ENCODE results near the gene BTNL8.

Gene BTNL8

DNA sequence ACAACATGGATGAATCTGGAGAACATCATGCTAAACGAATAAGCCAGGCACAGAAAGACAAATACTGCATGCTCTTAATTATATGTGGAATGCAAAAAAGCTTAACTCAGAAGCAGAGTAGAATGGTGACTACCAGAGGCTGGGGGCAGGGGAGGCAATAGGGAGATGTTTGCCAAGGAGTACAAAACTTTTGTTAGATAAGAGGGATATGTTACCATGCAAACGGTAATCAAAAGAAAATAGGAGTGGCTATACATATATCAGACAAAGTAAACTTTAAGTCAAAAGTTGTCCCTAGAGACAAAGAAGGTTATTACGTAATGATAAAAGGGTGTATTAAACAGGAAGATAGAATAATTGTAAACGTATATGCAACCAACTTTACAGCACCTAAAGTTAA is 71.9 kb downstream of the BTNL8 start:
- DNase-seq: no peak

DNA sequence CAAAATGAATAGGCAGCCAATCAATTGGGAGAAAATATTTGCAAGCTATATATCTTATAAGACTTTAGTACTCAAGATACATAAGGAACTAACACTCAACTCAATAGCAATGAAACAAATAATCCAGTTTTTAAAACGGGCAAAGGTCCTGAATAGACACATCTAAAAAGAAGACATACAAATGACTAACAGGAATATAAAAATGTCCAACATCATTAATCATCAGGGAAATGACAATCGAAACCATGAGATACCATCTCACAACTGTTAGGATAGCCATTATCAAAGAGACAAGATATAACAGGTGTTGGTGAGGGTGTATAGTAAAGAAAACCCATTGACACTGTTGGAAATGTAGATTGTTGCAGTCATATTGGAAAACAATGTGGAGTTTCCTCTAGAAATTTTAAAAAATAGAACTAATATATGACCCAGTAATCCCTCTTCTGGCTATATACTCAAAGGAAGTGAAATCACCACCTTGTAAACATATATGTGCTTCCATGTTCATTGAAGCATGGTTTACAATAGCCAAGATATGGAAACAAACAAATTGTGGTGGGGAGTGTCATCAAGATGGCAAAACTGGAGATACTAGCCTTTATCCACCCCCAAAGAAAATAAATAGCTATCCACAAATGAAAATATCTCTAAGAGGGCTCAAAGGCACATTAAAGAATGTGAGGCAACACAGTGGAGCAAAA is 75.8 kb downstream of the BTNL8 start:
- no peak for DNase-seq

DNA sequence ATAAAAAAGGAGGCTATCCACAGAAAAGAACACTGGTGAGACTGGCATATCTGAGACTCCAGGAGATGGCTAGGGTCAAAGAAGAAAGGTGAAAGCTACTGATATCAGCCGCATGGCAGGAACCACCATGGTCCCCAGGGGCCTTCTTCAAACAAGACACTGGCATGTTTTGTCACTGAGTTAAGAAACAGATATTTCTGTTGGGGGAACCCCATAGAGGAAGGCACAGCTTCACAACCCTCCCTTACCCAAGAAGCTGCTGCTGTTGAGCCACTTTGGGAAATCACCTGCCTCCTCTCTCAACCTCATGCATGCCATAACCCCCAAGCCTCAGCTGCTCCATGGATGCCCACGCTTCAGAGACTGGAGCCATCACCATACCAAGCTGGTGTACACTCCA is 76.4 kb downstream of the BTNL8 start:
- no peak for DNase-seq

DNA sequence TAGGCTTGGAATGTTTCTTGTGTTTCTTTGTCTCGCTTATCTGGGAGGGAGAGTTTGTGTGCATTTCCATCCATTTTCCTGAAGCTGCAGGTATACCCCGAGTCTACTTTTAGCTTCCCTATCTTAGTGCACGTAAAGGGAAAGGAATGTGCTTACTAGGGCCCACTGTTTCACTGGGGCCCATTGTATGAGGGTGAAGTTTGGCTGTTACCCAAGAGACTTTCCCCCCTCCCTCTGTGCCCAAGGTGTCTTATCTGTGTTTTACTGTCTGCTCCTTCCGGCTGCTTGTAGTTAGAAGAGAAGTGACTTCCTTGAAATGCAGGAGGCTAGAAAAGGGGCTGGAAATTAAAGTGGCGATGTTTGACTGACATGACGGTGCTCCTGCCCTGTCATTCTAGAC is 77.6 kb downstream of the BTNL8 start:
- no peak for DNase-seq

DNA sequence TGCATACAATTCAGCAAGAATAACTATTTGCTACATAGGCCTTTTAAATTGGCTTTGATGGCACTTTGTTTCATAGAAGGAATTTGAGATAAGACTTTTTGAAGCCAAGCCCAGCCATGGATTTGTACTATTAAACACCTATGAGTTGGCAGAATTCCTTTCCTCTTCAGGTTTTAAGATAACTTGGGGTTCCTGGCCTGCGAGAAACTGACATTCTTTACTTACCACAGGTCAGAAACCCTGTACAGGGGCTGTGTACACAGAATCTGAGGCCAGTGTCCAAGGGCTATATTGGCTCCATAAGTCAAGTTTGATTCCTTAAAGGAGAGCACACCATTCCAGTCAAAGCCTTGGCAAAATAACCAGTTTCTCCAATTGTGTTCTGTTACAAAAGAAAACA is 78.9 kb downstream of the BTNL8 start:
- no peak for DNase-seq

DNA sequence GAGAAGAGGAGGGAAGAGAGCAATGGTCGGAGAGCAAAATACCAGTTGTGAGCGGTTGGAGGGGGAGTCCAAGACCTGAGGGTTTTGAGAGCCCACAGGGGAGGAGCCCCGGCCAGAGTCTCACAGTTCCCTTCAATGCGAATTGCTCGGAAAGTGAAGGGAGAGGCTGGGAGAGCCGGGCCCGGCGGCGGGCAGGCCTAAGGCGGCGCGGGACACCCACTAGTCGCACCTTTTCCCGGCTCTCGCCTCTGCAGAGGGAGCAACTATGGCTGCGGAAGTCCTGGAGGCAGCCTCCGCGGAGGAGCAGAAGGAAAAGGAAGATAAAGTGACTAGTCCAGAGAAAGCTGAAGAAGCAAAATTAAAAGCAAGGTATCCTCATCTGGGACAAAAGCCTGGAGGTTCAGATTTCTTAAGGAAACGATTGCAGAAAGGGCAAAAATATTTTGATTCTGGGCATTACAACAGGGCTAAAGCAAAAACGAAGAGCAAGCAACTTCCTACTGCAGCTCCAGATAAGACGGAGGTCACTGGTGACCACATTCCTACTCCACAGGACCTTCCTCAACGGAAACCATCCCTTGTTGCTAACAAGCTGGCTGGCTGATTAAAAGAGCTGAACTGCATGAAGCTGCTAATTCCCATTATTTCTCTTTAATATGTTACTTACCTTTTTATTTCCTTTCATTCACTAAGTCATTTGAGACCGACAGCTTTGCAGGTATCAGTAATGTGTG is 83.2 kb downstream of the BTNL8 start:
- DNase-seq: no peak

DNA sequence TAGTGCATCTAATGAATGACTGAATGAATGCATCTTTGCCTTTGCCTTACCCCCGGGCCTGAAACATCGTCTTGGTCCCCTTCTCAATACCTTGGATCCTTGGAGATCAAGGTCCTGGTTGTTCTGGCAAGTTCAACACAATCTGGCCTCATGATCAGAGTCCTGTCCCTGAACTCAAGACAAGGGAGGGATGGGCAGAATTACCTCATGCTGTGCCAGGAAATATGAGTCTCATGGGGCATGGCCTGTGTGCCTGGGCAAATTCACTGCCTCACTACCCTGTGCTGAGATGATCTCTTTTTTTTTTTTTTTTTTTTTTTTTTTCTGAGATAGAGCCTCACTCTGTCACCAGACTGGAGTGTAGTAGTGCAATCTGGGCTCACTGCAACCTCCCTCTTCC is 89.1 kb downstream of the BTNL8 start:
- DNase-seq: no peak

DNA sequence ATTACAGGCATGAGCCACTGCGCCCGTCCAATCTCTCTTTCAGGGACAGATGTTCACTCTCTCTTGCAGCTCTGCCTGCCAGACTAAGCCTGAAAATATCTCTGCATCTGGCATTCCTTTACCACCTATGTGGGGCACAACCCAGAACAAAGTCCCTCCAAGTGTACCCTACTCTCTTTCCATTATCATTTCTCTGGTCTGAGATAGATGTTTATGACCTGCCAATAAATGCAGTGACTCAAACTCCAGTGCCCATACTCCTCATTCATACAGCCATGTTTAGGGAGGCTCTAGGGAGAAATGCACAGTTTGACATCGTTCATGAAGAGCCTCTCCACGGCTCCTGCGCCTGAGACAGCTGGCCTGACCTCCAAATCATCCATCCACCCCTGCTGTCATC is 89.6 kb downstream of the BTNL8 start, which contains the start of gene BTNL3:
Gene BTNL3 (plus strand): TSS at position 255 of the 400 bp plus-strand sequence. CDS start 183 bp downstream, outside the sequence.
- DNase-seq: no peak

DNA sequence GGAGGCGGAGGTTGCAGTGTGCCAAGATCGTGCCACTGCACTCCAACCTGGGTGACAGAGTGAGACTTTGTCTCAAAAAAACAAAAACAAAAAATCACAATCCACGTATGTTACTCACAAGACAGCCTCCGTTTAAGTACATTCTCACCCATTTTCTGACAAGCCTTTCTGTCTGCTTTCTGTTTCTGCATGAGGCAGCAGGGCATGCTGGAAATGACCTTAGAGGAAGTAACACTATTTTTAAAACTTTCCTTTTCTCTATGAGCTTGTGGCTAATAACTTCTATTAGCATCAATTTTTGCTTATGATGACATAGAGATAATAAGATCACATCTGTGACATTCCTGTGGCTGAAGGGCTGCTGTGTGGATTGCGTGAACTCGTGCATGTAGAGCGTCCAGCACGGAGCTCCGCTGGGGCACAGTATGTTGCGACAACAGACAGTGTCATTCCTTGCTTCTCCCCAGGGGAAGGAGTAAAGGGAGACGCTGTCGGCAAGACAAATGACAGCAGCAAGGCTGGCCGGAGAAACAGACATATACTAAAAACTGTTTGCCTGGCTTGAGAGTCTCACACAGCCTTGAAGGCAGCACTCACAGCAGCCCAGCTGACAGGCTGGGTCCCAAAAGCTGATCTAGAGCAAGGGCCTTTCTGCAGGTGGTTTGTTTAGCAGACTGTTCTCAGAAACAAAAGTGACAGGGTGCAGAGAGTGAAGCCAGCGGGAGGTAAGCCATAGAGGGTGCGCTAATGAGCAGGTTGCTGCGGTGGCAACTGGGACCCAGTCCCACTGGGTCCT is 91.3 kb downstream of the BTNL8 start:
- no peak for DNase-seq

DNA sequence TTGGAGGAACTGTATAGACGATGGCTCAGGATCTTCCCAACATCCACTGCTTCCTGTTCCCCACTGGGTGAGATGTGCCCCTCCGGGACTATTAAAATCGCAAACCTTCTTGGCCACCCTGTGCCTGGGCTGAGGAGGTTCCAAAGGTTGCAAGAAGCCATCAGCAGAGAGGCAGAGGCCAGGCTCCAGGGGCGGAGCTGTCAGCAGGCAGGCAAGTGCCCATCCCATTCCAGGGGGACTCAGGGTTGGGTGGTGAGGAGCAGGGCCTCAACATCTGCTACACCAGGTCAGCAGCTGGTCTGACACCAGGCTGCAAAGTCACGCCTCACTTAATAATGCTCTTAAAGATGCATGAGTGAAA is 91.9 kb downstream of the BTNL8 start:
- DNase-seq: no peak
